ENCODE data around the gene SAE1. TPM values are rescaled to one million over a fixed set of nuclear protein-coding genes. Genes with fewer than 3 reads are reported as not detected.

SAE1 gene
- total and polyA plus RNA-seq, 4 experiments from 2014 or later, result 35.3 to 182 (median 71.6) TPM

GRCh38 chr19:47093254-47093653 is 37.4 kb upstream of the SAE1 start:
- Mint-ChIP-seq H3K4me1 (peaks cover 21 to 58% (median 38%) of the 10 kb centered on the region in 4 donors), H3K4me3 (no peak overlapping the region), H3K27me3 (no peaks in the 10 kb centered on the region), H3K27ac (peak overlapping the region in 6 of 7 donors; percentile 62 to 98 (median 90)), H3K36me3 (peaks cover 37 to 54% of the 10 kb centered on the region in 2 donors), H3K9me3 (no peaks in the 10 kb centered on the region)
- no peaks in the 10 kb centered on the region for H3K9me3 ChIP-seq (ENCODE audit: control insufficient read depth in 1 of 2, low read length in 2 of 2)
- H3K4me3 ChIP-seq (ENCODE audit: low read length in 2 of 2), result no peak overlapping the region
- peak overlapping the region; percentile 77 for H3K27ac ChIP-seq (ENCODE audit: low read depth, low read length)
- DNase-seq, result no peak
- peaks cover 39% of the 10 kb centered on the region for H3K36me3 ChIP-seq (ENCODE audit: insufficient read depth, low read length)
- H3K27me3 ChIP-seq (ENCODE audit: insufficient read depth, low read length), result no peaks in the 10 kb centered on the region
- ChIA-PET CTCF (ENCODE audit: partially characterized antibody) (interaction anchor here (0.6 to 7.8 kb wide), 8 partner anchors 11 to 302 kb away, joined by 3 to 46 read pairs (median 4); partner anchors contain the start of genes SAE1 and ZC3H4), POLR2A (ENCODE audit: partially characterized antibody) (interaction anchor here (3.0 to 10.2 kb wide), 2 partner anchors 10 to 18 kb away, joined by 12 to 307 read pairs; partner anchors contain the start of gene ZC3H4)
- intact Hi-C loops (cut with micrococcal nuclease), result no loop called here
- peaks cover 42% of the 10 kb centered on the region for H3K4me1 ChIP-seq (ENCODE audit: insufficient read depth, low read length)

GRCh38 chr19:47093841-47094240 is 36.8 kb upstream of the SAE1 start:
- Mint-ChIP-seq H3K4me1 (peaks cover 24 to 63% (median 42%) of the 10 kb centered on the region in 4 donors), H3K4me3 (peak overlapping the region in 6 of 8 donors; percentile 5 to 67 (median 42)), H3K27me3 (no peaks in the 10 kb centered on the region), H3K9me3 (no peaks in the 10 kb centered on the region), H3K36me3 (peaks cover 37 to 55% of the 10 kb centered on the region in 2 donors), H3K27ac (peak overlapping the region; percentile 65 to 98 (median 95))
- Histone ChIP-seq H3K4me3 (ENCODE audit: low read length in 2 of 2) (no peak overlapping the region), H3K9me3 (ENCODE audit: control insufficient read depth in 1 of 2, low read length in 2 of 2) (no peaks in the 10 kb centered on the region), H3K36me3 (ENCODE audit: insufficient read depth, low read length) (peaks cover 39% of the 10 kb centered on the region), H3K27me3 (ENCODE audit: insufficient read depth, low read length) (no peaks in the 10 kb centered on the region), H3K27ac (ENCODE audit: low read depth, low read length) (peak overlapping the region; percentile 77), H3K4me1 (ENCODE audit: insufficient read depth, low read length) (peaks cover 42% of the 10 kb centered on the region)
- ChIA-PET CTCF (ENCODE audit: partially characterized antibody) (interaction anchor here (0.6 to 7.8 kb wide), 8 partner anchors 11 to 283 kb away, joined by 3 to 46 read pairs (median 4); partner anchors contain the start of genes SAE1 and ZC3H4), POLR2A (ENCODE audit: partially characterized antibody) (interaction anchor here (0.5 to 10.2 kb wide), 5 partner anchors 11 to 506 kb away, joined by 3 to 307 read pairs (median 4); partner anchors contain the start of gene ZC3H4)
- DNase-seq, result no peak
- intact Hi-C loops (cut with micrococcal nuclease), result loop anchor here (1.0 kb wide), 1 partner anchor 19 kb away; the partner anchor contains the start of gene ZC3H4

- peak overlapping the region; percentile 77 for H3K27ac ChIP-seq (ENCODE audit: low read depth, low read length)
- H3K4me3 ChIP-seq (ENCODE audit: low read length in 2 of 2), result peak overlapping the region in 1 of 2 donors; percentile 21
- H3K27me3 Mint-ChIP-seq, result no peaks in the 10 kb centered on the region
- peak overlapping the region; percentile 10 to 82 (median 67) for H3K4me3 Mint-ChIP-seq
- intact Hi-C loops (cut with micrococcal nuclease), result loop anchor here (1.0 kb wide), 1 partner anchor 18 kb away; the partner anchor contains the start of gene ZC3H4
- DNase-seq, result peak in 4 of 5 donors; percentile 33 to 50 (median 45)
- H3K27ac Mint-ChIP-seq, result peak overlapping the region; percentile 94 to 98 (median 96)
- CTCF ChIA-PET (ENCODE audit: partially characterized antibody), result interaction anchor here (0.5 to 7.8 kb wide), 9 partner anchors 10 to 329 kb away, joined by 3 to 46 read pairs (median 6); partner anchors contain the start of gene ZC3H4
- H3K36me3 ChIP-seq (ENCODE audit: insufficient read depth, low read length), result peaks cover 33% of the 10 kb centered on the region
- H3K9me3 Mint-ChIP-seq, result no peaks in the 10 kb centered on the region
- H3K36me3 Mint-ChIP-seq, result peaks cover 33 to 48% of the 10 kb centered on the region in 2 donors
- H3K4me1 Mint-ChIP-seq, result peaks cover 24 to 70% (median 44%) of the 10 kb centered on the region in 4 donors
- no peaks in the 10 kb centered on the region for H3K9me3 ChIP-seq (ENCODE audit: control insufficient read depth in 1 of 2, low read length in 2 of 2)
- H3K27me3 ChIP-seq (ENCODE audit: insufficient read depth, low read length), result no peaks in the 10 kb centered on the region
- H3K4me1 ChIP-seq (ENCODE audit: insufficient read depth, low read length), result peaks cover 42% of the 10 kb centered on the region
- POLR2A ChIA-PET (ENCODE audit: partially characterized antibody), result interaction anchor here (0.5 to 10.2 kb wide), 10 partner anchors 9 to 505 kb away, joined by 3 to 307 read pairs (median 4); partner anchors contain the start of genes ARHGAP35 and ZC3H4
These were observed 35.8 kb upstream of the SAE1 start for GRCh38 chr19:47094557-47095475.

GRCh38 chr19:47095476-47096099 is 35.0 kb upstream of the SAE1 start:
- H3K4me1 ChIP-seq (ENCODE audit: insufficient read depth, low read length), result peaks cover 42% of the 10 kb centered on the region
- peaks cover 26 to 44% of the 10 kb centered on the region in 2 donors for H3K36me3 Mint-ChIP-seq

GRCh38 chr19:47096100-47096704 is 34.4 kb upstream of the SAE1 start:
- intact Hi-C loops (cut with micrococcal nuclease), result no loop called here
- Mint-ChIP-seq H3K36me3 (peaks cover 22 to 38% of the 10 kb centered on the region in 2 donors), H3K27ac (peak overlapping the region; percentile 94 to 98 (median 96)), H3K27me3 (no peaks in the 10 kb centered on the region), H3K9me3 (no peaks in the 10 kb centered on the region), H3K4me1 (peaks cover 28 to 71% (median 47%) of the 10 kb centered on the region in 4 donors), H3K4me3 (peak overlapping the region in 4 of 8 donors; percentile 21 to 82 (median 61))
- H3K9me3 ChIP-seq (ENCODE audit: control insufficient read depth in 1 of 2, low read length in 2 of 2), result no peaks in the 10 kb centered on the region
- no peak for DNase-seq
- CTCF ChIA-PET (ENCODE audit: partially characterized antibody), result interaction anchor here (0.9 to 7.8 kb wide), 8 partner anchors 11 to 148 kb away, joined by 4 to 46 read pairs (median 6); partner anchors contain the start of gene ZC3H4
- H3K4me1 ChIP-seq (ENCODE audit: insufficient read depth, low read length), result peaks cover 42% of the 10 kb centered on the region
- POLR2A ChIA-PET (ENCODE audit: partially characterized antibody), result interaction anchor here (0.7 to 10.2 kb wide), 5 partner anchors 13 to 236 kb away, joined by 3 to 307 read pairs (median 3); partner anchors contain the start of genes ARHGAP35, CCDC9 and ZC3H4
- H3K36me3 ChIP-seq (ENCODE audit: insufficient read depth, low read length), result peaks cover 24% of the 10 kb centered on the region
- H3K27me3 ChIP-seq (ENCODE audit: insufficient read depth, low read length), result no peaks in the 10 kb centered on the region
- H3K4me3 ChIP-seq (ENCODE audit: low read length in 2 of 2), result no peak overlapping the region
- H3K27ac ChIP-seq (ENCODE audit: low read depth, low read length), result peak overlapping the region; percentile 77

More at GRCh38 chr19:47095476-47096099, 35.0 kb upstream of the SAE1 start:
- CTCF ChIA-PET (ENCODE audit: partially characterized antibody), result interaction anchor here (0.5 to 7.8 kb wide), 9 partner anchors 12 to 330 kb away, joined by 3 to 46 read pairs (median 4); partner anchors contain the start of gene ZC3H4
- no peaks in the 10 kb centered on the region for H3K9me3 Mint-ChIP-seq
- no peaks in the 10 kb centered on the region for H3K27me3 Mint-ChIP-seq
- intact Hi-C loops (cut with micrococcal nuclease), result no loop called here
- Histone ChIP-seq H3K4me3 (ENCODE audit: low read length in 2 of 2) (peak overlapping the region in 1 of 2 donors; percentile 21), H3K9me3 (ENCODE audit: control insufficient read depth in 1 of 2, low read length in 2 of 2) (no peaks in the 10 kb centered on the region), H3K36me3 (ENCODE audit: insufficient read depth, low read length) (peaks cover 25% of the 10 kb centered on the region), H3K27ac (ENCODE audit: low read depth, low read length) (peak overlapping the region; percentile 77), H3K27me3 (ENCODE audit: insufficient read depth, low read length) (no peaks in the 10 kb centered on the region)
- peaks cover 28 to 74% (median 48%) of the 10 kb centered on the region in 4 donors for H3K4me1 Mint-ChIP-seq
- H3K27ac Mint-ChIP-seq, result peak overlapping the region; percentile 94 to 98 (median 96)
- POLR2A ChIA-PET (ENCODE audit: partially characterized antibody), result interaction anchor here (0.9 to 10.2 kb wide), 9 partner anchors 9 to 420 kb away, joined by 3 to 307 read pairs (median 3); partner anchors contain the start of genes ARHGAP35, CCDC9 and ZC3H4
- peak in 2 of 5 donors; percentile 19 to 54 for DNase-seq
- H3K4me3 Mint-ChIP-seq, result peak overlapping the region in 7 of 8 donors; percentile 26 to 82 (median 62)

- CTCF ChIA-PET (ENCODE audit: partially characterized antibody), result interaction anchor here (0.6 to 7.8 kb wide), 5 partner anchors 16 to 29 kb away, joined by 3 to 46 read pairs (median 4); partner anchors contain the start of gene ZC3H4
- no peaks in the 10 kb centered on the region for H3K9me3 Mint-ChIP-seq
- POLR2A ChIA-PET (ENCODE audit: partially characterized antibody), result interaction anchor here (0.7 to 10.2 kb wide), 3 partner anchors 14 to 160 kb away, joined by 3 to 307 read pairs (median 3); partner anchors contain the start of genes CCDC9 and ZC3H4
- no peaks in the 10 kb centered on the region for H3K9me3 ChIP-seq (ENCODE audit: control insufficient read depth in 1 of 2, low read length in 2 of 2)
- no peak for DNase-seq
- no peaks in the 10 kb centered on the region for H3K27me3 Mint-ChIP-seq
- no peak overlapping the region for H3K4me3 ChIP-seq (ENCODE audit: low read length in 2 of 2)
- H3K36me3 Mint-ChIP-seq, result peaks cover 22 to 36% of the 10 kb centered on the region in 2 donors
- peaks cover 24% of the 10 kb centered on the region for H3K36me3 ChIP-seq (ENCODE audit: insufficient read depth, low read length)
- H3K27me3 ChIP-seq (ENCODE audit: insufficient read depth, low read length), result no peaks in the 10 kb centered on the region
- intact Hi-C loops (cut with micrococcal nuclease), result no loop called here
- H3K27ac ChIP-seq (ENCODE audit: low read depth, low read length), result peak overlapping the region; percentile 77
- peaks cover 28 to 71% (median 47%) of the 10 kb centered on the region in 4 donors for H3K4me1 Mint-ChIP-seq
- peak overlapping the region in 6 of 7 donors; percentile 23 to 96 (median 84) for H3K27ac Mint-ChIP-seq
- H3K4me3 Mint-ChIP-seq, result peak overlapping the region in 1 of 8 donors; percentile 58
- H3K4me1 ChIP-seq (ENCODE audit: insufficient read depth, low read length), result peaks cover 42% of the 10 kb centered on the region
These were observed 33.9 kb upstream of the SAE1 start for GRCh38 chr19:47096721-47097120.
